Retinal pigment epithelial cell (primary cell): Measurements from ENCODE around the gene ZNF556.

Experiments
- DNase-seq: peaks from one replicate; pipeline ENCODE4 v3.0.0-alpha.2; 2010; ENCODE audit warnings: low read depth
- H3K4me3 ChIP-seq: 2 replicates; pipeline ENCODE4 v1.5.1; 2011; ENCODE audit warnings: mild to moderate bottlenecking, low read length, control low read depth, moderate library complexity
- CTCF ChIP-seq: conservative IDR thresholded peaks from 2 replicates; pipeline ENCODE4 v1.5.1; 2011; ENCODE audit warnings: low read depth, low read length, control low read depth, inconsistent platforms

Gene ZNF556

GRCh38 chr19:2854849-2855248, 12.3 kb upstream of the ZNF556 start:
- TF ChIP-seq CTCF, result no peak
- no peak overlapping the region for H3K4me3 ChIP-seq
- no peak for DNase-seq

DNA sequence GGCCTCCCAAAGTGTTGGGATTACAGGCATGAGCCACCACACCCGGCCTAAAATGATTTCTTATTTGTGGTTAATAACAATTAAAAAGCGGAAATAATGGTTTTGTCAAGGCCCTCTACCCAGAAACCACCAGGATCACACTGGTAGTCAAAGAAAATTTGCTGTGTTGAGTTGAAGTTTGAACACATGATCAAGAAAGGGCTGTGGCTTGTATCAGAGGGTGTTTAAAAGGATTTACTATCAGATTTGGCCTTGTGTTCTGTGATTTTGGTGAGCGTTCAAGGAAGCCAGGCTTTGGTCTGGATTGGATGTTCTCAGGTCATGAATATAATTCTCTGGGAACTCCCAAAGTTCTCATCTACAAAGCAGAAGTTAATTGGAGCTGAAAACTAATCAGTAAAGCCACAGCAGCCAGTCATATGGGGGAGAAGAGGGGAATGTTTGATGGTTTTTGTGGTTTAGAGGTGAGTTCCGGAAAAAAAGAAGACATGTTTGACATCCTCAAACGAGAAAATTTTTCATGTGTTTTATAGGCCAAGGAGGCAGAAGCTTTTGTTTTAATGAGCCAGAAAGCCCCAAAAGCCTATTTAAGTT, 10.6 kb upstream of the ZNF556 start:
- H3K4me3 ChIP-seq, result no peak overlapping the region
- no peak for DNase-seq
- no peak for TF ChIP-seq CTCF

DNA sequence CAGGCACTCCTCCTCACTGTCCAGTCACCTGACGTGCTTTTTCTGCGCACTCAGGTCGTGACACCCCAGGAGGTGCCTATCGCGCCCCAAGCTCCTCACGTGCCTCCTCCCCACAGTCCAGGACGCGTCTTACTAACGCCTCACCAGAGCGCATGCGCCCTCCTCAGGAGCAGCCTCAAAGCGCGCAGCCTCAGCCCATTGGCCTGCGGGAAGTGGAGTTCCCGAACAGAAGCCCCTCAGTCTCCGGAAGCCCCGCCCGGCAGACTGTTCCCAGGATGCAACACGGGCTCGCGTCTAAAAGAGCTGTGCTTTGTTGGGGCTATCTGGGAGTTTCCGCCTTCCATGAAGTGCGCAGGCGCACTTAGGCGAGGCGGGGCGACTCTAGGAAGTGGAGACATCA, 8.3 kb upstream of the ZNF556 start:
- H3K4me3 ChIP-seq, result no peak overlapping the region
- TF ChIP-seq CTCF, result no peak
- no peak for DNase-seq

DNA sequence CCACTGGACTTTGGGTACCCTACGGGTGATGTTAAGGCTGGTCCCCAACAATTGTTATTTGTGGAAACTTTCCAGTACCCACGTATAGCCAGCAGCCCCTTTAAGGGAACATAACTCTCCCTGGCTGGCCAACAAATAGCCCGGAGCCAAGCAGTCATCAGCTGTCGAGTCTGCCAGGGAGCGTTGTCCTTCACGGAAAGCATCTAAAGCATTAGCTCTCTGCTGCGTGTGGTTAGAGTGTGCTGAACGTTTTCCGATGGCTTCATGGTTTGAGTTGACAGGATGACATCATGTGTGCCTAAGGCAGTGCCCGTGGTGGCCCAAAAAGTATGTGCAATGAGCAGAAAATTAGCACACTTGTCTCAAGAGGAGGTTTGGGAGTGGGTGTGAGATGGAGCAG, 3.3 kb upstream of the ZNF556 start:
- H3K4me3 ChIP-seq, result no peak overlapping the region

DNA sequence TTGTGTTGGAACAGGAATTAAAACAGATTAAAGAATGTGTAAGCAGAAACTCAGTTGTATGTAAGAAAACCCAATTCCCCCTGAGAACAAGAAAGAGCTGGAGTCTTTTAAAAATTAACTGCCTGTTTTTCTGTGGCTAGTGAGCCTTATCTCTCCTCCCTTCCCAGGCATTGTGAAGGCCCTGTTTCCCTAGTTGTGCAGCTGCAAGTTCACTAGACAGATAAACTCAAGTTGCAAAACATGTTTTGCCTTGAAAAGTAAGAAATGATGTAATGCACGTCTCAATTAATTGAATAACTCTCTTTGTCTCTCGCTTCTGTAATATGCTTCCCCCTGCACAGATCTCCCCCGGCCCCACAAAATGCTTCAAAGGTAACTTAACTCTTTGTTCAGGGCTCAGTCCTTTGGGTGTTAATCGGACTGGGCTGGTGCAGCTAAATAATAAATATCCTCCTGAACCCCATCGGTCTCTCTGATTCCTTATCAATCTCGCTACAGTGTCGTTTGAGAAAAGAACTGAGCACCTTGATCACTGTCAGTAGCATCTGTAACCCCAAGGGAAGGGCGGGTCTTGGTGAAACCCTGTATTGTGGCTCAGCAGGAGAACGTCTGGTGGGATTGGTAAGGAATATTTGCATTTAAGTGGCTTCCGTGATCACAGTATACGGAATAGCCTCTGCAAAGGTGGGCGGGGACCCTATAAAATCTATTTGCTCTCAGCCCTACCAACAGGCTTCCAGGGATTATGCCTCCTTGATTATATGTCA, 1.6 kb upstream of the ZNF556 start:
- H3K4me3 ChIP-seq, result no peak overlapping the region
- TF ChIP-seq CTCF, result no peak
- DNase-seq, result no peak

More for the DNA sequence above, 3.3 kb upstream of the ZNF556 start:
- DNase-seq, result no peak
- TF ChIP-seq CTCF, result no peak

- no peak for TF ChIP-seq CTCF
- no peak overlapping the region for H3K4me3 ChIP-seq
- no peak for DNase-seq
These were observed 575 bp upstream of the ZNF556 start for GRCh38 chr19:2866495-2867024.

DNA sequence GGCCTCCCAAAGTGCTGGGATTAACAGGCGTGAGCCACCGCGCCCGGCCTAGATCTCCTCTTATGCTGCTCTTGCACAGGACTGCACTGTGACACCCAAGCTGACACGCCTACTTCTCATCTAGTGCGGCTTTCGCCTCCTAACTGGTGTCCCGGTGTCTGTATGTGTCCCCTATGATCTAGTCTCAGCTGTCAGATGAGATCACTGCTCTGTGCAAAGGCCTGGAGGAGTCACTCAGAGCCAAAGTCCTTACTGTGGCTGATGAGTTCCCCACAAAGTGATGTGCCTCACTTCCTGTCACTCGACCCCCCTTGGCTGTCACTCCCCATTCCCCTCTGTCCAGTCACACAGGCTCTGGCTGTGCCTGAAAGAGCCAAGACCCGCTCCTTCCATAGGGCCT, 2.5 kb downstream of the ZNF556 start:
- no peak for TF ChIP-seq CTCF
- no peak for DNase-seq
- no peak overlapping the region for H3K4me3 ChIP-seq
